ENCODE data around the gene LKAAEAR1.

The LKAAEAR1 gene

GRCh38 chr20:64050261-64051032, 33.8 kb downstream of the LKAAEAR1 start:
- no peak for DNase-seq (ENCODE audit: low spot score)

- DNase-seq (ENCODE audit: low spot score), result no peak
These were observed 34.3 kb downstream of the LKAAEAR1 start for GRCh38 chr20:64049878-64050260.

GRCh38 chr20:64049060-64049877, 34.9 kb downstream of the LKAAEAR1 start, which contains the start of gene SOX18:
SOX18 (minus strand) TSS chr20:64049639; CDS start chr20:64049516, 123 bp downstream.
- DNase-seq (ENCODE audit: low spot score), result no peak

GRCh38 chr20:64048402-64049044, 35.7 kb downstream of the LKAAEAR1 start:
- no peak for DNase-seq (ENCODE audit: low spot score)

- DNase-seq (ENCODE audit: low spot score), result no peak
These were observed 36.2 kb downstream of the LKAAEAR1 start for GRCh38 chr20:64047968-64048401.

GRCh38 chr20:64047046-64047389, 37.2 kb downstream of the LKAAEAR1 start:
- no peak for DNase-seq (ENCODE audit: low spot score)

GRCh38 chr20:64045346-64046011, 38.7 kb downstream of the LKAAEAR1 start:
- DNase-seq (ENCODE audit: low spot score), result no peak

- no peak for DNase-seq (ENCODE audit: low spot score)
These were observed 39.5 kb downstream of the LKAAEAR1 start for GRCh38 chr20:64044484-64045247.

GRCh38 chr20:64043768-64044167, 40.4 kb downstream of the LKAAEAR1 start:
- no peak for DNase-seq (ENCODE audit: low spot score)

GRCh38 chr20:64042054-64042781, 42.0 kb downstream of the LKAAEAR1 start:
- no peak for DNase-seq (ENCODE audit: low spot score)

- no peak for DNase-seq (ENCODE audit: low spot score)
These were observed 42.5 kb downstream of the LKAAEAR1 start for GRCh38 chr20:64041781-64042053.

- peak; percentile 86 for DNase-seq (ENCODE audit: low spot score)
These were observed 43.0 kb downstream of the LKAAEAR1 start for GRCh38 chr20:64041040-64041780.

- DNase-seq (ENCODE audit: low spot score), result no peak
These were observed 43.8 kb downstream of the LKAAEAR1 start for GRCh38 chr20:64040231-64041039.

- no peak for DNase-seq (ENCODE audit: low spot score)
These were observed 44.7 kb downstream of the LKAAEAR1 start for GRCh38 chr20:64039293-64040160.

- peak; percentile 51 for DNase-seq (ENCODE audit: low spot score)
These were observed 45.5 kb downstream of the LKAAEAR1 start for GRCh38 chr20:64038565-64039292.

- DNase-seq (ENCODE audit: low spot score), result no peak
These were observed 46.0 kb downstream of the LKAAEAR1 start for GRCh38 chr20:64038224-64038564.

GRCh38 chr20:64037498-64038213, 46.5 kb downstream of the LKAAEAR1 start:
- DNase-seq (ENCODE audit: low spot score), result peak; percentile 69
